ENCODE measurements around the gene TTC13.
"Not testable (repeated sequence)": the region's sequence is repeated elsewhere in the genome, so short reads cannot be mapped to it uniquely, and the experiment has no call there.

The TTC13 gene

DNA sequence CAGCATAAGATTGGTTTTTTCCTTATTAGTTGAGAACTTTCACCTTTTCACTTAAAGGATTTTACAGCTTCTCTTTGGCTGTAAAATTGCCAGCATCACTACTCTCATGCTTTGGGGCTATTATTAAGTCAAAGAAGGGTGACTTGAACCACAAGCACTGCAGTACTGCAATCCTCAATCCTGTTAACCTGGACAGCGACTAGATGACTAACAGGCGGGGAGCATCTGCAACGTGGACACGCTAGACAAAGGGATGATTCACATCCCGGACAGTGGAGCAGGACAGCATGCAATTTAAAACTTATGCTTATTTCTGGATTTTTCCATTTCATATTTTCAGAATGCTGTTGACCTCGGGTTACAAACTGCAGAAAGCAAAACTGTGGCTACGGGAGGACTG is 8.3 kb upstream of the TTC13 start:
- DNase-seq (ENCODE audit: low spot score) = no peak

DNA sequence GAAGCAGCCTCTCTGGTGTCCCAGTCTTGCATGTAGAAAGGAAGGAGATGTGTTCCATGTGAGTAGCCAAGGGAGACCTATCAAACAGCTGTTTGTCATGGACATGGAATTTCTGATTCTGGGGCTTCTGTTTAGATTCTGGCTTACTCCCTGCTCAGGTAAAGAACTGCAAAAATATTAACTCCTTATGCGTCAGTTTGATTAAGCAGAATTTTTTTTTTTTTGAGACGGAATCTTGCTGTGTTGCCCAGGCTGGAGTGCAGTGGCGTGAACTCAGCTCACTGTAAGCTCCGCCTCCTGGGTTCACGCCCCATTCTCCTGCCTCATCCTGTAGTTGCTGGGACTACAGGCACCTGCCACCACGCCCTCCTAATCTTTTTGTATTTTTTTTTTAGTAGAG is 7.0 kb upstream of the TTC13 start:
- DNase-seq (ENCODE audit: low spot score) = no peak

GRCh38 chr1:230984622-230985515 is 6.2 kb upstream of the TTC13 start:
- DNase-seq (ENCODE audit: low spot score) = not testable (repeated sequence)

- DNase-seq (ENCODE audit: low spot score) = no peak
Measured at GRCh38 chr1:230983811-230984210, 5.2 kb upstream of the TTC13 start.

GRCh38 chr1:230982696-230983095 is 4.0 kb upstream of the TTC13 start:
- DNase-seq (ENCODE audit: low spot score) = no peak

DNA sequence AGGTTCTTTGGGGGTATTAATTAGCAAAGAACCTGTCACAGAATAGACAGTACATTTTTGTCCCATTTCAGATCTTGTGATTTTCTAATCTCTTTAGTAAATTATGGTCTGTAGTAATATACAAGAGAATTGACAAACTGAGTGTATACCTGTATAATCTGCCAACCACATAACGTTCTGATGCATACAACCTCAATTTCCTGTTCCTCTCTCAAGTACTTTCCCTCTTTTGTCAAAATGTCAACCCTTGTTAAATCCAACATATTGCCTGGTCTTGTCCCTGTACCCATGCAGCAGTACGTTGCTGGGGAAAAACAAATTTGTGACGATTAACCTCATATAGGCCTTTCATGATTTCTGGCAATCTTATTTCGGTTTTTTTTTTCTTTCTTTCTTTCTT is 1.3 kb upstream of the TTC13 start:
- DNase-seq (ENCODE audit: low spot score) = no peak

GRCh38 chr1:230979389-230979716 is 692 bp upstream of the TTC13 start:
- DNase-seq (ENCODE audit: low spot score) = peak; percentile 4

DNA sequence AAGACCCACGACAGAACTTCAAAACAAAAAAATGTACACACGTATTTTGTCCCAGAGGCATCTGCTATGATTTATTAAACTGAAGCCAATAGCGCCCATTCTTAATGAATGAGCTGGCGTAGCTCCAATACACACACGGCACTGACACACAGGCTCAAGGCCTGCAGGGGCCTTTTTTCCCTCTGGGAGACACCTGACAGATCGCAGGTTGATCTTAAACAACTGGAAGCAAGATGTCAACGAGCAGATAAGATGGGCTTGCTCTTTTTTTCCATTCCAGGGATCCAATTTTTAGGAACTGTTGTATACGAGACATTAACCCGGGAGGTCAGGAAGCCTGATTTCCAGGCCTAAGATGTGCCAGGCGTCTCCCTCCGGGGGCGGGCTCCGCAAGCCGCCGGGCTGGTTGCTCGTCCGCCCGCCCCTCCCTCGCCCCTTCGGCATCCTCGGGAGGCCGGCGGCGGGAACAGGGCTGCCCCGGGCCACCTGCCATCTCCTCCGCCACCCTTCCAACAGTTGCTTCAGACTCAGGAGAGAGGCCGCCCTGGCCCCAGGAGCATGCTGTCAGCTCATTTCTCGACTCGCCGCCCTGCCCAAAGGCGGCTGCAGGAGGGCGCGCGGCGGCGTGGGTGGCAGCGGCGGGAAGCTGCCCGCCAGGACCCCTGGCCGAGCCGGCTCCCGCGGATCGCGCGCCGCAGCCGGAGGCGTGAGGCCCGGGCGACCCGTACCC is 735 bp downstream of the TTC13 start:
- DNase-seq (ENCODE audit: low spot score) = peak; percentile 44

DNA sequence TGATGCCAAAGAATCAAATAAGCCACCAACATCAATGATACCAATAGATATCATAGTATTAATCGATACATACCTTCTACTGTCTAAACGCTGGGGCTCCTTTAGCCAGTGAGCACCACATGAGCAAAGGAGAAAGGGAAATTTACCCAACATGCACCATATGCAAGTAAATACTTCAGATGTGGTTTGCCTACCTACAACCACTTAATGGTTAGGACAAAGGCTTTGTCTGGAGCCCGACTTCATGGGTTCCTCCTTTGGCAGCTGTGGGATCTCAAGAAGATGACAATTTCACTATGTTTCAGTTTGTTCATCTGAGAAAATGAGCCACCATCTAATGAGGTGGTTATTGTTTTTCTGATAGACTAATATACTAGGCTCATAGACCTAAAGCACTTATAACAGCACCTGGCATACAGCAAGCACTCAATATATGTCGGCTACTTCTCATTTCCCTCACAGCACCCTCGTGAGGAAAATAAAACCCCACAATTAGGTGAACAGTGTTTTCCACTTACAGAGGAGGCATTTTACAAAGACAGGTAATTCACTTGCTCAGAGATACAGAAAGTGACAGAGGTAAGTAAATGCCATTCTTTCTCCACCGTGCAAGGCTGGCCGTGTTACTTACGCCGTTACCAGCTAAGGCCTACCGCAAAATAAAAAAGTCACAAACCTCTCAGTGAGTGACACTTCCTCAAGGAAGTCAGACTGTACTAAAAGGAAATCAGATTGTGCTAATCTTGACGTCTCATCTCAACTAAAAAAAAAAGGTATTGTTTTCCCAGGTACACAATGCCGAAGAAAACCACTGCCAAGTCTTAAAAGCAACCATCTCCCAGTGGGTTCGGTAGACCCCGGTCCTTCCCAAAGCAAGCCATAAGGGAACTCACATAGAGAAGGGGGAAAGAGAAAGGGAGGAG is 1.6 kb downstream of the TTC13 start:
- no peak for DNase-seq (ENCODE audit: low spot score)

DNA sequence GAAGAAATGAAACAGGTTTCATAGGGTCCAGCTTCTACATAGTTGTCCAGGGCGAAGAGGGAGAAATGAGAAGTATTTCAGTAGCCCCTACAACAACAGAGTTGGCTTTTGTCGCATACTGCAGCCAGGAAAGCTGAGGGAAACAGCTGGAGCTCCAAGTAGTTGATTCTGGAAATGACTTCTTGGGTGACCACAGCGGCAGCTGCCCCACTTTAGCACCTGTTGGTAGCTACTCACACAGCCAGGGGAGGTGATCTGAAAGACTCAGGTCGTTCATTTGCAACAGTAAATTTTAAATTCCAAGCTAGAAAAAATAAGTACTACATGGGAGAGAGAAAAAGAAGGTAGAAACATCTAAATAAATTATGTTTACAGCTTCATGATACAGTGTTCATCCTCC is 2.3 kb downstream of the TTC13 start:
- DNase-seq (ENCODE audit: low spot score) = no peak

DNA sequence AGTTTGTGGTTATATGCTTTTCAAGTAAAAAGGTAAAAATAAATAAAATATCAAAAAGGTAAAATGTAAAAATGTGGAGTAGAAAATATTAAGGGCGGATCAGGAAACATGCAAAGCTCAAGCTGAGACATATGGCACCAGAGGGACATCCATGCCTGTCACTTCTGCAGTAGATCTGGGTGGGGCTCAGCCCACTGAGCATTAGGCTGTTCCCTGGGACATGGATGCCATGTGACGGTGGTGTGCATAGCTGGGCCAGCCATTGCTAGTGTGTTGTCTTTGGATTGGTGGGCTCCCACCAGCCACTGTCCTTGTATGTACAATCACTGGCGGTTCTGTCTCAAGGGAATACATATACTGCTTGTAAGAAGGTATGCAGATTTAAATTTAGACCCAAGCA is 3.0 kb downstream of the TTC13 start:
- DNase-seq (ENCODE audit: low spot score) = no peak

- peak; percentile 20 for DNase-seq (ENCODE audit: low spot score)
Measured at GRCh38 chr1:230972855-230973271, 5.8 kb downstream of the TTC13 start.

GRCh38 chr1:230971771-230972170 is 6.9 kb downstream of the TTC13 start:
- DNase-seq (ENCODE audit: low spot score) = no peak

GRCh38 chr1:230970432-230970831 is 8.2 kb downstream of the TTC13 start:
- DNase-seq (ENCODE audit: low spot score) = no peak

- no peak for DNase-seq (ENCODE audit: low spot score)
Measured at GRCh38 chr1:230966358-230966873, 12.2 kb downstream of the TTC13 start.

- no peak for DNase-seq (ENCODE audit: low spot score)
Measured at GRCh38 chr1:230965535-230965934, 13.1 kb downstream of the TTC13 start.

DNA sequence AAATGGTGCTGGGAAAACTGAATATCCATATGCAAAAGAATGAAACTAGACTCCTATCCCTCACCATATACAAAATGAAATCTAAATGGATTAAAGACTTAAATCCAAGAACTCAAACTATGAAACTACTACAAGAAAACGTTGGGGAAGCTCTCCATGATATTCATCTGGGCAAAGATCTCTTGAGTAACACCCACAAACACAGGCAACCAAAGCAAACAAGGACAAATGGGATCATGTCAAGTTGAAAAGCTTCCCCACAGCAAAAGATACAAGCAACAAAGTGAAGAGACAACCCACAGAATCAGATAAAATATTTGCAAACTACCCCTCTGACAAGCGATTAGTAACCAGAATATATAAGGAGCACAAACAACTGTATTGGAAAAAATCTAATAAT is 13.8 kb downstream of the TTC13 start:
- DNase-seq (ENCODE audit: low spot score) = no peak

DNA sequence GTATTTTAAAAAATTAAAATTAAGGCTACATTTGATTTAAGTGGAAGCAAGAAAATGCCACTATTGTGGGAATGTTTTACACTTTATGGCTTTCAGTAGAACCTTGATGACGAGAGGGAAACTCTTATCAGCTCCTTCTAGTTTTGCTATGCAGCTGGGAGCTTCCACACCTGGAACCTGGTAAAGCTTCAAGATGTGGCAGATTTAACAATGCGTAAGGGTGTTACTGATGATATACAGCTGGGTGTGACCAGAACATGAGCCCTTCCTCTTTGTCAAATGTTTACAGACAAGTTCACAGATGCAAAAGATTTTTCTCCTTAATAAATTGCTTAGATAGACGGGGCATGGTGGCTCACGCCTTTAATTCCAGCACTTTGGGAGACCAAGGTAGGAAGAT is 20.3 kb downstream of the TTC13 start:
- no peak for DNase-seq (ENCODE audit: low spot score)

DNA sequence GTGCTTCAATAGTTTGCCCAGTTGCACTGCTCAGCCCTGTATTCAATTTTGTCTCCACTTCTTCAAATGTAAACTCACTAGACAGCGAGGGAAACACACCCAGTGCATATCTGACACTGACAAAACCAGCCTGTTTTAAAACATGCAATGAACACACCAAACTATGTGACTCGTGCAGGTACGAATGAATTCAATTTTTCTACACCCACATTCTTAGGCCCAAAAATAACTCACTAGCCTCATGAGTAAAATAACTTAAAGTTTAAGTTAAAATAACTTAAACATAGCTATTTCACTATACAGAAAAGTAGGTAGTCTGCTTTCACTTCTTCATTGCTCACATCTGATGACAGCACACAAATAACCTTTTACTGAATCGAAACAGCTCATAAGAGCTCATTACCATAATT is 21.1 kb downstream of the TTC13 start:
- no peak for DNase-seq (ENCODE audit: low spot score)

DNA sequence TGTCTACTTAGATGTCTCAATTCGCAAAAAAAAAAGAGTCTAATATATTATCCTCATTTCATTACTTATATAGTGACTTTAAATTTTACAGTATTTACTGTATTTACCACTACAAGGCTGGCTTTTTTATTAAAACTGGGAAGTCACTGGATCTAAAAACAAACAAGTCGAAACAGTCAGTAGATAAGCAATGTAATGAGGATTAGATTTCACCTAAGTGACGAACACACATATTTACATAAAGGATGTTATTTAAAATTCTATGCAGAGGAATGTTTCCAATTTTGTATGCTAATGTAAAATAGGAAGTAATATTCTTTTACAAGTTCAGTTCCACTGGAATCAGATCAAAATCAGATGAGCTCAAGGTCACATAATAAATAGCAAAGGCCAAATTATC is 28.3 kb downstream of the TTC13 start:
- DNase-seq (ENCODE audit: low spot score) = no peak

- DNase-seq (ENCODE audit: low spot score) = no peak
Measured at GRCh38 chr1:230948903-230949302, 29.8 kb downstream of the TTC13 start.

DNA sequence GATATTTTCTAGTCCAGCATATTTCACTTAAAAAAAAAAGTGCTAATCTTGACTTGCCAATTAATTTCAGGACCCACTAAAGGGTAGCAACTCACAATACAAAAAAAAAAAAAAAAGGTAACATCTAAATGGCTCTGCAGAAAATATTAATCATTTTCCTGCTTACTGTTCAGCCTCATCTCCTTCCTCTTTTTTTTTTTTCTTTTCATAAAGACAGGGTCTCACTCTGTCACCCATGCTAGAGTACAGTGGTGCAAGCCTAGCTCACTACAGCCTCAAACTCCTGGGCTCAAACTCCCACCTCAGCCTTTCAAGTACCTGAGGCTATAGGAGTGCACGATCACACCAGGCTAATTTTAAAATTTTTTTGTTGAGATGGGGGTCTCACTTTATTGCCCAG is 30.4 kb downstream of the TTC13 start:
- no peak for DNase-seq (ENCODE audit: low spot score)
